Measurements from ENCODE around the gene GRIFIN. TPM values are rescaled to one million over a fixed set of nuclear protein-coding genes. Genes with fewer than 3 reads are reported as not detected.

The GRIFIN gene
- total RNA-seq, 1 experiment from 2014 or later, result not detected

DNA sequence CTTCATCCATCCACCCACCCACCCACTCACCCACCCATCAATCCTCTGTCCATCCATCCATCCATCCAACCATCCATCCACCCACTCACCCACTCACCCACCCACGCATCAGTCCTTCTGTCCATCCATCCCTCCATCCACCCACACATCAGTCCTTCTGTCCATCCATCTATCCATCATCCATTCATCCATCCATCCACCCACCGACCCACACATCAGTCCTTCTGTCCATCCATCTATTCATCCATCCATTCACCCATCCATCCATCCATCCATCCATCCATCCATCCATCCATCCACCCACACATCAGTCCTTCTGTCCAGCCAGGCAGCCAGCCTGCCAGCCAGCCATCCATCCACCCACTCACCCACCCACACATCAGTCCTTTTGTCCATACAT lies 15.8 kb upstream of the GRIFIN start:
- DNase-seq, result no peak
- ChIA-PET POLR2A (ENCODE audit: unreplicated experiment) (no interaction called here), CTCF (no interaction called here)
- Histone ChIP-seq H3K79me2 (ENCODE audit: low read length) (no peaks in the 10 kb centered on the region), H3K4me3 (ENCODE audit: low read length) (no peak overlapping the region), H3K36me3 (ENCODE audit: low read depth, low read length) (no peaks in the 10 kb centered on the region), H3K4me2 (ENCODE audit: low read length) (no peak overlapping the region), H3F3A (ENCODE audit: low read length, unreplicated experiment) (no peaks in the 10 kb centered on the region), H3K9me2 (replicated peaks; ENCODE audit: low read length) (no peaks in the 10 kb centered on the region), H2AFZ (ENCODE audit: low read length) (no peak overlapping the region), H3K27ac (ENCODE audit: low read length) (no peak overlapping the region), H3K4me1 (ENCODE audit: insufficient read depth, low read length) (no peaks in the 10 kb centered on the region), H3K27me3 (ENCODE audit: low read length) (no peaks in the 10 kb centered on the region), H3K9ac (ENCODE audit: low read length) (no peak overlapping the region), H3K9me3 (ENCODE audit: low read length) (no peaks in the 10 kb centered on the region), H4K20me1 (ENCODE audit: low read length) (no peaks in the 10 kb centered on the region)
- no peak for ATAC-seq
- intact Hi-C loops (cut with micrococcal nuclease), result no loop called here
- TF ChIP-seq, protein P1, sequence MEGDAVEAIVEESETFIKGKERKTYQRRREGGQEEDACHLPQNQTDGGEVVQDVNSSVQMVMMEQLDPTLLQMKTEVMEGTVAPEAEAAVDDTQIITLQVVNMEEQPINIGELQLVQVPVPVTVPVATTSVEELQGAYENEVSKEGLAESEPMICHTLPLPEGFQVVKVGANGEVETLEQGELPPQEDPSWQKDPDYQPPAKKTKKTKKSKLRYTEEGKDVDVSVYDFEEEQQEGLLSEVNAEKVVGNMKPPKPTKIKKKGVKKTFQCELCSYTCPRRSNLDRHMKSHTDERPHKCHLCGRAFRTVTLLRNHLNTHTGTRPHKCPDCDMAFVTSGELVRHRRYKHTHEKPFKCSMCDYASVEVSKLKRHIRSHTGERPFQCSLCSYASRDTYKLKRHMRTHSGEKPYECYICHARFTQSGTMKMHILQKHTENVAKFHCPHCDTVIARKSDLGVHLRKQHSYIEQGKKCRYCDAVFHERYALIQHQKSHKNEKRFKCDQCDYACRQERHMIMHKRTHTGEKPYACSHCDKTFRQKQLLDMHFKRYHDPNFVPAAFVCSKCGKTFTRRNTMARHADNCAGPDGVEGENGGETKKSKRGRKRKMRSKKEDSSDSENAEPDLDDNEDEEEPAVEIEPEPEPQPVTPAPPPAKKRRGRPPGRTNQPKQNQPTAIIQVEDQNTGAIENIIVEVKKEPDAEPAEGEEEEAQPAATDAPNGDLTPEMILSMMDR (conservative IDR thresholded peaks at IDR 0.05; ENCODE audit: low read depth, low read length), result no peak
- BruUV-seq (replicated peaks), result no TSS peak

DNA sequence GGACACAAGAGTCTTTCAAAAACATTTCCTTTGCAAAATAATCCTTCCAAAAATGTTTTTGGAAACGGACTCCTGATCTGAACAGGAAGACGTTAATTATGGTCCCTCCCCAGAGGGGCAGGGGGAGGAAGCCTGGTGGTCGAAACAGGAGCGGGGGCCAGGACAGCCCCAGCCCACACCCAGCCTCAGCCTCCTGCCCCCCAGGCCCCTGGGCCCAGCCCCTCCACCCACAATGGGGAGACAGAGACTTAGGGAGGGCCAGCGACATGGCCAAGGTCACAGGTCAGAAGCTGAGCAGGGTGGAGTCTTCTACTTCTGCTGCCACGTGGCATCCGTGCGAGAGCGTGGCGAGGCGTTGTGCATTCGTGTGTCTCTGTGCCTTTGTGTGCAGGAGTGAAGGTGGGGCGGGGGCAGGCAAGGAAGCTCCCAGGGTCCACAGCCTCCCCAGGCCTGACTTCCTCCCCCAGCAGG lies 14.0 kb upstream of the GRIFIN start:
- H3K4me3 ChIP-seq (ENCODE audit: low read length), result no peak overlapping the region
- TF ChIP-seq EZH2 (IDR thresholded peaks at IDR 0.05; ENCODE audit: low read length, unreplicated experiment) (no peak), EZH2phosphoT487 (IDR thresholded peaks at IDR 0.05; ENCODE audit: borderline replicate concordance, low read length) (no peak)
- TF ChIP-seq, protein P1 (conservative IDR thresholded peaks at IDR 0.05; ENCODE audit: low read depth, low read length), result no peak
- H3K79me2 ChIP-seq (ENCODE audit: low read length), result no peaks in the 10 kb centered on the region
- intact Hi-C loops (cut with micrococcal nuclease), result no loop called here
- H4K20me1 ChIP-seq (ENCODE audit: low read length), result no peaks in the 10 kb centered on the region
- POLR2A ChIA-PET (ENCODE audit: unreplicated experiment), result no interaction called here
- no peak overlapping the region for H2AFZ ChIP-seq (ENCODE audit: low read length)
- H3K9me3 ChIP-seq (ENCODE audit: low read length), result no peaks in the 10 kb centered on the region
- no peak for DNase-seq
- no peaks in the 10 kb centered on the region for H3F3A ChIP-seq (ENCODE audit: low read length, unreplicated experiment)
- no peak for ATAC-seq
- no TSS peak for BruUV-seq (replicated peaks)
- no peak overlapping the region for H3K27ac ChIP-seq (ENCODE audit: low read length)
- no peak overlapping the region for H3K9ac ChIP-seq (ENCODE audit: low read length)
- no peaks in the 10 kb centered on the region for H3K9me2 ChIP-seq (replicated peaks; ENCODE audit: low read length)
- H3K4me2 ChIP-seq (ENCODE audit: low read length), result no peak overlapping the region
- H3K36me3 ChIP-seq (ENCODE audit: low read depth, low read length), result no peaks in the 10 kb centered on the region
- CTCF ChIA-PET, result no interaction called here
- H3K4me1 ChIP-seq (ENCODE audit: insufficient read depth, low read length), result no peaks in the 10 kb centered on the region
- no peaks in the 10 kb centered on the region for H3K27me3 ChIP-seq (ENCODE audit: low read length)

DNA sequence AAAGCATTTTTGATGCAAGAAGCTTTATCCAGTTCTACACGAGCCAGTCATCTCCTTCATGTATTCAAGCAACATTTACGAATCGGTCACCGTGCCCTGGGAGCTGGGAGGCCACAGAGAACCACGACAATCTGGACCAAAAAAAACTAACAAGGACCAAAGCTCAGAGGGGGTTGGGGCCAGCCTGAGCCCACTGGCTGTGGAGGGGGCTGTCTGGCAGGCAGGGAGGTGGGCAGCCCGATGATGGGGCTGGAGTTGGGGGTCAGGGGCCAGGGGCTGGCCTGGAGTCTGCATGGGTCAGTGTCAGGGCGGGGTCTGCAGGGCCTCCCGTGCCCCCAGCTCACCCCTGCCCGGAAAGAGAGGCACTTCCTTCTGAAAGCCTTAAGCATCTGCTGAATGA lies 12.5 kb upstream of the GRIFIN start:
- POLR2A ChIA-PET (ENCODE audit: unreplicated experiment), result no interaction called here
- no peak for TF ChIP-seq EZH2 (IDR thresholded peaks at IDR 0.05; ENCODE audit: low read length, unreplicated experiment)
- no peak for TF ChIP-seq EZH2phosphoT487 (IDR thresholded peaks at IDR 0.05; ENCODE audit: borderline replicate concordance, low read length)
- TF ChIP-seq, protein P1 (conservative IDR thresholded peaks at IDR 0.05; ENCODE audit: low read depth, low read length), result no peak
- Histone ChIP-seq H3F3A (ENCODE audit: low read length, unreplicated experiment) (no peaks in the 10 kb centered on the region), H3K9ac (ENCODE audit: low read length) (no peak overlapping the region), H3K4me1 (ENCODE audit: insufficient read depth, low read length) (no peaks in the 10 kb centered on the region), H3K9me3 (ENCODE audit: low read length) (no peaks in the 10 kb centered on the region), H3K27me3 (ENCODE audit: low read length) (no peaks in the 10 kb centered on the region), H3K4me3 (ENCODE audit: low read length) (no peak overlapping the region), H3K79me2 (ENCODE audit: low read length) (no peaks in the 10 kb centered on the region), H2AFZ (ENCODE audit: low read length) (no peak overlapping the region), H3K9me2 (replicated peaks; ENCODE audit: low read length) (no peaks in the 10 kb centered on the region), H3K27ac (ENCODE audit: low read length) (no peak overlapping the region), H3K36me3 (ENCODE audit: low read depth, low read length) (no peaks in the 10 kb centered on the region), H4K20me1 (ENCODE audit: low read length) (no peaks in the 10 kb centered on the region), H3K4me2 (ENCODE audit: low read length) (no peak overlapping the region)
- DNase-seq (no peak), ATAC-seq (no peak)
- intact Hi-C loops (cut with micrococcal nuclease), result no loop called here
- BruUV-seq (replicated peaks), result no TSS peak
- CTCF ChIA-PET, result no interaction called here

Measured in PC-3 (cell line).